ENCODE data around the gene ERAP2. TPM values are rescaled to one million over a fixed set of nuclear protein-coding genes. Genes with fewer than 3 reads are reported as not detected.
"Not testable (repeated sequence)": the region's sequence is repeated elsewhere in the genome, so short reads cannot be mapped to it uniquely, and the experiment has no call there.

Gene ERAP2
- total RNA-seq, 1 donor from 2014 or later, result 45.6 TPM

GRCh38 chr5:96838201-96839070 lies 37.9 kb upstream of the ERAP2 start:
- no peak overlapping the region for H3K4me3 ChIP-seq (ENCODE audit: low read depth, low read length)
- no peak for DNase-seq (ENCODE audit: low read depth)
- no peak for TF ChIP-seq CTCF (conservative IDR thresholded peaks at IDR 0.05; ENCODE audit: low read depth, low read length)

- no peak for DNase-seq (ENCODE audit: low read depth)
- H3K4me3 ChIP-seq (ENCODE audit: low read depth, low read length), result no peak overlapping the region
- no peak for TF ChIP-seq CTCF (conservative IDR thresholded peaks at IDR 0.05; ENCODE audit: low read depth, low read length)
Measured at GRCh38 chr5:96839071-96839592, 37.2 kb upstream of the ERAP2 start.

- H3K4me3 ChIP-seq (ENCODE audit: low read depth, low read length); DNase-seq (ENCODE audit: low read depth): not testable (repeated sequence)
Measured at GRCh38 chr5:96841931-96842330, 34.4 kb upstream of the ERAP2 start.

- DNase-seq (ENCODE audit: low read depth), result no peak
- no peak overlapping the region for H3K4me3 ChIP-seq (ENCODE audit: low read depth, low read length)
- no peak for TF ChIP-seq CTCF (conservative IDR thresholded peaks at IDR 0.05; ENCODE audit: low read depth, low read length)
Measured at GRCh38 chr5:96843140-96843539, 33.2 kb upstream of the ERAP2 start.

GRCh38 chr5:96844481-96844990 lies 31.8 kb upstream of the ERAP2 start:
- no peak overlapping the region for H3K4me3 ChIP-seq (ENCODE audit: low read depth, low read length)
- no peak for TF ChIP-seq CTCF (conservative IDR thresholded peaks at IDR 0.05; ENCODE audit: low read depth, low read length)
- no peak for DNase-seq (ENCODE audit: low read depth)

GRCh38 chr5:96851312-96852062 lies 24.8 kb upstream of the ERAP2 start:
- DNase-seq (ENCODE audit: low read depth), result no peak
- no peak overlapping the region for H3K4me3 ChIP-seq (ENCODE audit: low read depth, low read length)
- no peak for TF ChIP-seq CTCF (conservative IDR thresholded peaks at IDR 0.05; ENCODE audit: low read depth, low read length)

- DNase-seq (ENCODE audit: low read depth), result no peak
- no peak for TF ChIP-seq CTCF (conservative IDR thresholded peaks at IDR 0.05; ENCODE audit: low read depth, low read length)
- H3K4me3 ChIP-seq (ENCODE audit: low read depth, low read length), result no peak overlapping the region
Measured at GRCh38 chr5:96852759-96853158, 23.5 kb upstream of the ERAP2 start.
